ENCODE data around the gene FBXO31.

FBXO31 gene, protein sequence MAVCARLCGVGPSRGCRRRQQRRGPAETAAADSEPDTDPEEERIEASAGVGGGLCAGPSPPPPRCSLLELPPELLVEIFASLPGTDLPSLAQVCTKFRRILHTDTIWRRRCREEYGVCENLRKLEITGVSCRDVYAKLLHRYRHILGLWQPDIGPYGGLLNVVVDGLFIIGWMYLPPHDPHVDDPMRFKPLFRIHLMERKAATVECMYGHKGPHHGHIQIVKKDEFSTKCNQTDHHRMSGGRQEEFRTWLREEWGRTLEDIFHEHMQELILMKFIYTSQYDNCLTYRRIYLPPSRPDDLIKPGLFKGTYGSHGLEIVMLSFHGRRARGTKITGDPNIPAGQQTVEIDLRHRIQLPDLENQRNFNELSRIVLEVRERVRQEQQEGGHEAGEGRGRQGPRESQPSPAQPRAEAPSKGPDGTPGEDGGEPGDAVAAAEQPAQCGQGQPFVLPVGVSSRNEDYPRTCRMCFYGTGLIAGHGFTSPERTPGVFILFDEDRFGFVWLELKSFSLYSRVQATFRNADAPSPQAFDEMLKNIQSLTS

DNA sequence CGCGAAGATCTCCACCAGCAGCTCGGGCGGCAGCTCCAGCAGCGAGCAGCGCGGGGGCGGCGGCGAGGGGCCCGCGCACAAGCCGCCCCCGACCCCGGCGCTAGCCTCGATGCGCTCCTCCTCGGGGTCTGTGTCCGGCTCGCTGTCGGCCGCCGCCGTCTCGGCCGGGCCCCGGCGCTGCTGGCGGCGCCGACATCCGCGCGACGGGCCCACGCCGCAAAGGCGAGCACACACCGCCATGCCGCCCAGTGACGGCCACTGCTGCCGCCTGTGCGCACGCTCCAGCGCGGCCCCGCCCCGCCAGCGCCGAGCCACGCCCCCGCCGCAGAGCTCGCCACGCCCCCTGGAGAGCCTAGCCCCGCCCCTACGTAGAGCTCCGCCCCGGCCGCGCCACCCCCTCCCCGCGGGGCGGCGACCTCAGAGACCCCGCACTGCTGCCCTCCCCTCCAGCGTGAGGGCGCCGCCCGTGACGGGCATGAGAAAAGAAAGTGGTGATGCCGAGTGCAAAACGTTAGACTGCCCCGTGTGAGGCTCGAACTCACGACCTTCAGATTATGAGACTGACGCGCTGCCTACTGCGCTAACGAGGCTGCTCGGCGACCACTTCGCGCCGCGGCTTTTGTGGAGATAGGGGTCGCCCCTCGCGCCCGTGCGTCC, at the start of gene FBXO31:
TSS of gene FBXO31 (minus strand) at position 272 of the 657 bp plus-strand sequence. CDS start at position 240, 32 bp downstream.
- DNase-seq (ENCODE audit: low spot score): peak; percentile 93
- TF ChIP-seq, protein P1, sequence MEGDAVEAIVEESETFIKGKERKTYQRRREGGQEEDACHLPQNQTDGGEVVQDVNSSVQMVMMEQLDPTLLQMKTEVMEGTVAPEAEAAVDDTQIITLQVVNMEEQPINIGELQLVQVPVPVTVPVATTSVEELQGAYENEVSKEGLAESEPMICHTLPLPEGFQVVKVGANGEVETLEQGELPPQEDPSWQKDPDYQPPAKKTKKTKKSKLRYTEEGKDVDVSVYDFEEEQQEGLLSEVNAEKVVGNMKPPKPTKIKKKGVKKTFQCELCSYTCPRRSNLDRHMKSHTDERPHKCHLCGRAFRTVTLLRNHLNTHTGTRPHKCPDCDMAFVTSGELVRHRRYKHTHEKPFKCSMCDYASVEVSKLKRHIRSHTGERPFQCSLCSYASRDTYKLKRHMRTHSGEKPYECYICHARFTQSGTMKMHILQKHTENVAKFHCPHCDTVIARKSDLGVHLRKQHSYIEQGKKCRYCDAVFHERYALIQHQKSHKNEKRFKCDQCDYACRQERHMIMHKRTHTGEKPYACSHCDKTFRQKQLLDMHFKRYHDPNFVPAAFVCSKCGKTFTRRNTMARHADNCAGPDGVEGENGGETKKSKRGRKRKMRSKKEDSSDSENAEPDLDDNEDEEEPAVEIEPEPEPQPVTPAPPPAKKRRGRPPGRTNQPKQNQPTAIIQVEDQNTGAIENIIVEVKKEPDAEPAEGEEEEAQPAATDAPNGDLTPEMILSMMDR (IDR thresholded peaks at IDR 0.05; ENCODE audit: extremely low read depth, missing control alignments): no peak

DNA sequence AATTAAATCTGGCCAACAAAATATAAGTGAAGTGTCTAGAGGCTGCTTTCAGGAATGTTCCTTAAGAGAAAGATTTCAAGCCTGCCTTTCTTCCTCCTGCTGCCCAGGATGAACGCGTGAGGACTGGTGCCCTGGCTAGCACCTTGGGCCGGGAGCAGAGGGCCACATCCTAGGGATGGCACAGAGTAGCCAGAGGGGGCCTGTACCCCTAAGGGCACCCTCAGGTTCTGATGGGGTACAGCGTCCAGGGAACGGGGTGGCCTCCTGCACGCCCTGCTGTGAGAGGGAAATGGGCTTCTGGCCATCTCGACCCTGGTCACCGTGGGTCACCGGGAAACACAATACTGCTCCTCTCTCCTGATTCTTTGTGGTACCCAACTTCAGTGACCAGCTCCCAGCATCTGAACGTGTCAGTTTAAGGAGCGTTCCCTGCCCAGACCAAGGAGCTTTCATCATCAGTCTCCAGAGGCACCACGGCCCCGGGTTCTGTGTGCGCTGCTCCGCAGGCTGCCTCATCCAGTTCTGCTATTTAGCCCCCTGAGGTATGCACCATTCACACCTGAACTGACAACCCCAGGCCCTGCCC, 48.8 kb upstream of the FBXO31 start:
- no peak for DNase-seq (ENCODE audit: low spot score)
- TF ChIP-seq, protein P1 (IDR thresholded peaks at IDR 0.05; ENCODE audit: extremely low read depth, missing control alignments): no peak

DNA sequence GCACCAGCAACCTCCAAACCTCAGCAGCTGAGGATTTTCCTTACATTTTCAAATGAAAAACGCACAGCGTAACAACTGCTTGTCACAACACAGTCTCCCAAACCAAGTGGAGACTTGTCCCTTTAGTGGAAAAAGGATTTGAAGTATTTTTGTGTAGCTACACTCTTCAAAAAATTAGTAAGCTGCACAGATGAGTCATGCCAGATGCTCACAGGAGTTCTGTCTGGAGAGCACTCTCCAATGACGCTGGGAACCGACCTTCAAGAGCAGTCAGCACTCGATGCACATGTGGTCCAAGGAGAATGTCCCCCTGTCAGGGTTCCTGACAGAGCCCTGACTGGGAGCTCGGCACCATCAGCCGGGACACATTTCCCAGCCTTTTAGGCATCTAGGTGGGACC, 48.4 kb upstream of the FBXO31 start:
- no peak for DNase-seq (ENCODE audit: low spot score)
- TF ChIP-seq, protein P1 (IDR thresholded peaks at IDR 0.05; ENCODE audit: extremely low read depth, missing control alignments): no peak

DNA sequence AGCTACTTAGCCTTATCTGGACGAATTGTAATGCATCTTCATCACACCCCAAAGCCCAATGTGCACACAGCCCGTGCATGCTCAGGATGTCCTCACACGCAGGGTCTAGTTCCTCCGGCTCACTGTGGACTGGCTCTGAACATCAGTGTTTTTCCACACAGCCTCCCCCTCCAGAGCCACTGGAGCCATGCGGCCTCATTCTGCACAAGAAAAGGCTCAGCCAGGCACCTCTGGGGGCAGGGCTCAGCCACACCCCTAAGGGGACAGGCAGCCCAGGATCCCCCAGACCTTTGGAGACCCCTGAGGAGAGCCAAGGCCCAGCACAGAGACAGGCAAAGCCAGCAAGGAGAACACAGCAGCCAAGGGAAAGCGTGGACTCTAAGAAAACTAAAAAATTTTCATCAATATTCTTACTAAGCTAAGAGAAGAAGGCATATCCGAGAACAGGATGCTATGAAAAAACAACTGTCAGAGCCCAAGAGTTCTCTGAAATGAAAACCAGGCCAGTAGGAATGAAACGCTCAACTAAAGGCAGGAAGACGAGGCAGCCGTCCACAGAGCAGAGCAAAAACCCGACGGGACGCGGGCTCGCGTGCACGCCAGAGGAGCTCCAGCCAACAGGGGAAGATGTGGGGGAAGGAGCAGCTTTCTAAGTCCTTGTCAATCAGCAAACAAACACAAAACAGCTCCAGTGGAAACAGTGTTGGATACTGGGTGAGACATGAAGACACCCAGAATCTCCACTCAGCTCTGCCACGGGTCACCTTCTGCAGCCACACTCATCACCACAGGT, 43.0 kb upstream of the FBXO31 start:
- no peak for DNase-seq (ENCODE audit: low spot score)
- TF ChIP-seq, protein P1 (IDR thresholded peaks at IDR 0.05; ENCODE audit: extremely low read depth, missing control alignments): no peak

DNA sequence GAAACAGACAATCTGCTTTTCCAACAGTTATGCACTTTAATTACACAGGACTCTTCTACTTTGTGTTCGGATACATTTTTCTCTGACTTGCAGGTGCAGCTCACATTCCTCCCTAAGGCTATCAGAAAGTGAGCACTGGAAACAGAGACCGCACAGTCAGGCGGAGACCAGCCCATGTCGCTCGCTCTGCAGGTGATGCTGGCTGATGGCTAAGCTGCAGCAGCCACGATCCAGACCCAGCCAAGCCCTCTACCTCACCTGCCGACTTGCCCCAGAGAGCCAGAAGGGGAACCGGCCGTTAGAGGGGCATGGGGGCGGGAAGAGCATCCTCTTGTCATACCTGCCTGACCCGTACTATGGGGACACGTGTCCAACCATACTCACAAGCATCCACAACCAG, 42.4 kb upstream of the FBXO31 start:
- no peak for DNase-seq (ENCODE audit: low spot score)
- TF ChIP-seq, protein P1 (IDR thresholded peaks at IDR 0.05; ENCODE audit: extremely low read depth, missing control alignments): no peak

DNA sequence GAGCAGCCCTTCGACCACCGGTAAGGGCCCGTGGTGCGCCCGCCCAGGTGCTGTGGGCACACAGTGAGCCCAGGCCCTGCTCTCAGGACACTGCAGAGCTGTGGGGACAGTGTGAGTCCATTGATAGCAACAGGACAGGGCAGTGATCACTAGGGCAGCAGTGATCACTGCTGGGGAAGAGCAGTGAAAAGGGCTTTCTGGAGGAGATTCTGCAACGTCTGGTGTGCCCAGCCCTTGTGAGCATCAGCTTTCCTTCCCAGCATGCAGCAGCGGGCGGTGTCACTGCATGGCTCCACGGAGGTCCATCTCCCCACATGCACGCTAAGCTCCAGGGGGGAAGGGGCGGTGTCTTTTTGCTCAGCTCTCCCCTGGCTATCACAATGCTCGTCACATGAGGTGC, 40.7 kb upstream of the FBXO31 start:
- TF ChIP-seq, protein P1 (IDR thresholded peaks at IDR 0.05; ENCODE audit: extremely low read depth, missing control alignments): no peak

More for the DNA sequence above, 40.7 kb upstream of the FBXO31 start:
- no peak for DNase-seq (ENCODE audit: low spot score)
